ENCODE measurements around the gene GINS3. TPM values are rescaled to one million over a fixed set of nuclear protein-coding genes. Genes with fewer than 3 reads are reported as not detected.

Gene GINS3
- total RNA-seq, 3 donors from 2014 or later, result 2.6 to 5.2 (median 4.0) TPM

DNA sequence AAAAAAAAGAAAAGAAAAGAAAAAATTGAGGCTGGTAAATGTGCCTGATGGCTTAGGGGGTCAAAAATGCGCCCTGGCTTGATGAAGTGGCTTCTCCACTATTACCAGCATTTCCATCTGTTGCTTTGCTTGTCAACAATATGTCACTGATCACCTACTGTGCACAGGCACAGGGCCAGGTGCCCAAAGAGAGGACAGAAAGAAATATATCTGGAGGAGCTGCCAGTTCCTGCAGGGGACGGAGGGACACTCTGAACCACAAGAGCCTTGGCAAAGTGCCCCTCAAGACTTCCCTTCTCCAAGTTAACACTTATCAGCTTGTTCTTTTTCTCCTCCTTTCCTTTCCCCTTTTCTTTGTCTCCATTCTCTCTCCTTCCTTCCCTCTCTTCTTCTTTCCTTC is 34.7 kb downstream of the GINS3 start:
- no peaks in the 10 kb centered on the region for H3K9me3 ChIP-seq
- ATAC-seq (no peak), DNase-seq (peak in 1 of 3 donors; percentile 10)
- H3K4me1 ChIP-seq (ENCODE audit: low read depth), result no peaks in the 10 kb centered on the region
- intact Hi-C loops (cut with DNase I, micrococcal nuclease), result no loop called here
- H3K4me3 ChIP-seq, result no peak overlapping the region
- TF ChIP-seq, protein P1, sequence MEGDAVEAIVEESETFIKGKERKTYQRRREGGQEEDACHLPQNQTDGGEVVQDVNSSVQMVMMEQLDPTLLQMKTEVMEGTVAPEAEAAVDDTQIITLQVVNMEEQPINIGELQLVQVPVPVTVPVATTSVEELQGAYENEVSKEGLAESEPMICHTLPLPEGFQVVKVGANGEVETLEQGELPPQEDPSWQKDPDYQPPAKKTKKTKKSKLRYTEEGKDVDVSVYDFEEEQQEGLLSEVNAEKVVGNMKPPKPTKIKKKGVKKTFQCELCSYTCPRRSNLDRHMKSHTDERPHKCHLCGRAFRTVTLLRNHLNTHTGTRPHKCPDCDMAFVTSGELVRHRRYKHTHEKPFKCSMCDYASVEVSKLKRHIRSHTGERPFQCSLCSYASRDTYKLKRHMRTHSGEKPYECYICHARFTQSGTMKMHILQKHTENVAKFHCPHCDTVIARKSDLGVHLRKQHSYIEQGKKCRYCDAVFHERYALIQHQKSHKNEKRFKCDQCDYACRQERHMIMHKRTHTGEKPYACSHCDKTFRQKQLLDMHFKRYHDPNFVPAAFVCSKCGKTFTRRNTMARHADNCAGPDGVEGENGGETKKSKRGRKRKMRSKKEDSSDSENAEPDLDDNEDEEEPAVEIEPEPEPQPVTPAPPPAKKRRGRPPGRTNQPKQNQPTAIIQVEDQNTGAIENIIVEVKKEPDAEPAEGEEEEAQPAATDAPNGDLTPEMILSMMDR (IDR thresholded peaks at IDR 0.05), result no peak
- H3K36me3 ChIP-seq (ENCODE audit: low read depth), result no peaks in the 10 kb centered on the region

DNA sequence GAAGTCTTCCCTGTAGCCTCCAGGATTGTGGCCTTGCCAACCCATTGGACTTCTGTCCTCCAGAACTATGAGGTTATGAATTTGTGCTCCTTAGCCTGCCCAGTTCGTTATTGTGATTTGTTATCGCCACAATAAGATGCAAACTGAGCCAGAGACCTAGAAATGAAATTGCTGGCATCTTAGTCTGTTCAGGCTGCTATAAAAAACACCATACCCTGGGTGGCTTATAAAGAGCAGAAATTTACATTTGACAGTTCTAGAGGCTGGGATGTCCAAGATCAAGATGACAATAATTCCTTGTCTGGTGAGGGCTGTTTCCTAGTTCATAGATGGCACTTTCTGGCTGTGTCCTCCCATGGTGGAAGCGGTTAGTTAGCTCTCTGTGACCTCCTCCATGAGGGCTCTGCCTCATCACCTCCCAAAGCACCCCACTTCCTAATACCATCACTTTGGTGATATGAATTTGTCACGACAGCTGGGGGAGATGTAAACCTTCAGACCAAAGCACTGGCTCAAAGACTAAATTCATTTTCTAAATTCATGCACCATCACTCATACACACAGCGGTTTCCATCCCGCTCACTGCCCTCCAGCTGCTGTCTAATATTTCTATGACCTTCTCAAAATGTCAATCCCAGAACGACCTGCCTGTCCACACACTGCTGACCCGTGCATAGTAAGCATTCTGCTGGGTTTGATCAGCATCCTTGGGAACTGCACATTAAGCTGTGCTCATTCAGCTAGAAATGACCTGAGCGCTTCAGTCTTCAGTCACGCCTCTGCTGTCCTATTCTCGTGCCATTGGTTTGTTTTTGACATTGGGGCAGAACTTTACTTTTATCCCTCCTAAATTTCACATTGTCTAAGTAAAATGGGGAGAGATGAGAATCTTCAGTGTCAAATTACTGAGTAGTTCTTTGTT is 36.6 kb downstream of the GINS3 start:
- intact Hi-C loops (cut with DNase I, micrococcal nuclease), result no loop called here
- TF ChIP-seq, protein P1 (IDR thresholded peaks at IDR 0.05), result no peak
- Histone ChIP-seq H3K4me3 (no peak overlapping the region), H3K4me1 (ENCODE audit: low read depth) (no peaks in the 10 kb centered on the region), H3K9me3 (no peaks in the 10 kb centered on the region), H3K36me3 (ENCODE audit: low read depth) (no peaks in the 10 kb centered on the region)
- DNase-seq, result no peak
- no peak for ATAC-seq

DNA sequence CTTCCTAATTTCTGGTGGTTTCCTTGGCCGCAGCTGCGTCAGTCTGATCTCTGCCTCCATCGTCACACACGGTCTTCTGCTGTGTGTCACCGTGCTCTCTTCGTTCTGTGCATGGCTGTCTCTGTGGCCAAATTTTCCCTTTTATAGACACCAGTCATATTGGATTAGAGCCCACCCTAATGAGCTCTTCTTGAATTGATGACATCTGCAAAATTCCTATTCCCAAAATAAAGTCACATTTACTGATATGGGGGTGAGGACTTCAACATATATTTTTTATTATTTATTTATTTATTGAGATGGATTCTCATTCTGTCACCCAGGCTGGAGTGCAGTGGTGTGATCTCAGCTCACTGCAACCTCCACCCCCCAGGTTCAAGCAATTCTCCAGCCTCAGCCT is 38.4 kb downstream of the GINS3 start:
- ATAC-seq (no peak), DNase-seq (no peak)
- Histone ChIP-seq H3K4me3 (no peak overlapping the region), H3K4me1 (ENCODE audit: low read depth) (no peaks in the 10 kb centered on the region), H3K9me3 (no peaks in the 10 kb centered on the region), H3K36me3 (ENCODE audit: low read depth) (no peaks in the 10 kb centered on the region)
- TF ChIP-seq, protein P1 (IDR thresholded peaks at IDR 0.05), result no peak
- intact Hi-C loops (cut with DNase I, micrococcal nuclease), result no loop called here

DNA sequence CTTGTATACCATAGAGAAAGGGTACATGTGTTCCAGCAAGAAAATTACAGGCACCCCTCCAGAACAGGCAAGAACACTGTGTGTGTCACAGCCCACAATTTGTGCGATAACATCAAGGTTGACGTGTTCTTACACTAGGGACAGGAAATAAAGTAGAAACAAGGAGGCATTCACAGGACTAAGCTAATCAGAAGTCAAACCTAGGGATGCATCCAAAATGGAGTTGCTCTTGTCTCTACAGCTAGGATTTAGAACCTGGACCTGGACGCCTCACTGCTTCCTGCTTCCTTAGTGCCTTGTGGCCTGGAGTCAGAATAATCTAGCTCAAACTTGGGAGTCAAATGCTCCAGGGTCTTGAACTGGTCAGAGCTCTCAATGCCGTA is 41.3 kb downstream of the GINS3 start:
- no peak for DNase-seq

DNA sequence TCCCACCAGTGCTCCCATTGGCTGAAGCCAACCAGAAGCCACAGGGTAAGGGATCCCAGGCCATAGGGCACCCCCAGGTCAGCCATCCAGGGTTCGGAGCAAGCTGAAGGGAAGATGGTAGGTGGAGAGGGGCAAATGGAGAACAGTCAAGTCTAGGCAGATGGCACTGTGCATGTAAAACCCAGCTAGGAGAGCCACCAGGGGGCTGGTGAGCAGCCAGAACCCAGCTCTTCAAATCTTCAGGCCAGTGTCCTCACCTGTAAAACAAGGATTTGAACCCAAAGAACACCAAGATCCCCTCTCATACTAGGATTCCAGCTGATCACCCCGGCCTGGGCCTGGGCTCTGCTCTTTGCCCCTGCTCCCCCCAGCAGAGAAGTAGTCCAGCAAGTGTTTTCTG is 43.5 kb downstream of the GINS3 start:
- Histone ChIP-seq H3K4me3 (no peak overlapping the region), H3K36me3 (ENCODE audit: low read depth) (no peaks in the 10 kb centered on the region), H3K4me1 (ENCODE audit: low read depth) (no peaks in the 10 kb centered on the region), H3K9me3 (no peaks in the 10 kb centered on the region)
- ATAC-seq, result no peak
- no peak for DNase-seq
- intact Hi-C loops (cut with DNase I, micrococcal nuclease), result no loop called here
- TF ChIP-seq, protein P1 (IDR thresholded peaks at IDR 0.05), result no peak

More for the DNA sequence above, 41.3 kb downstream of the GINS3 start:
- no peaks in the 10 kb centered on the region for H3K36me3 ChIP-seq (ENCODE audit: low read depth)
- no peak overlapping the region for H3K4me3 ChIP-seq
- no peaks in the 10 kb centered on the region for H3K4me1 ChIP-seq (ENCODE audit: low read depth)
- TF ChIP-seq, protein P1 (IDR thresholded peaks at IDR 0.05), result no peak
- intact Hi-C loops (cut with DNase I, micrococcal nuclease), result no loop called here
- no peaks in the 10 kb centered on the region for H3K9me3 ChIP-seq
- no peak for ATAC-seq

Data from mucosa of descending colon (tissue), 3 donors.